Fibroblast of villous mesenchyme (primary cell): Measurements from ENCODE around the gene CRAT. TPM values are rescaled to one million over a fixed set of nuclear protein-coding genes. Genes with fewer than 3 reads are reported as not detected.
A peak's percentile ranks its signal among the peaks of the same experiment; 100 is the strongest.

Source experiments
- DNase-seq: peaks from one replicate; pipeline ENCODE4 v3.0.0-alpha.2; 2010; ENCODE audit warnings: low read depth
- H3K4me3 ChIP-seq: 2 replicates; pipeline ENCODE4 v1.5.1; 2011; ENCODE audit warnings: low read depth, mild to moderate bottlenecking, low read length
- CTCF ChIP-seq: IDR thresholded peaks from 2 replicates; pipeline ENCODE4 v1.5.1; 2012; ENCODE audit warnings: low read depth, mild to moderate bottlenecking, low read length; ENCODE audit not compliant: insufficient read depth
- total RNA-seq: library from RNA; depleted of rRNA; stranded (reverse); fragments of >200 nt; gene quantifications from 2 replicates; pipeline ENCODE4 v1.2.3, GENCODE V29; 2012

CRAT gene
- total RNA-seq, 1 donor, result 33.2 TPM

GRCh38 chr9:129142138-129142935 is 31.7 kb upstream of the CRAT start:
- peak overlapping the region; percentile 58 for H3K4me3 ChIP-seq
- no peak for TF ChIP-seq CTCF
- no peak for DNase-seq

GRCh38 chr9:129141066-129142041 is 30.8 kb upstream of the CRAT start:
- TF ChIP-seq CTCF, result no peak
- H3K4me3 ChIP-seq, result peak overlapping the region; percentile 58
- DNase-seq, result peak; percentile 97

GRCh38 chr9:129140397-129141065 is 29.9 kb upstream of the CRAT start:
- H3K4me3 ChIP-seq, result peak overlapping the region; percentile 58
- no peak for TF ChIP-seq CTCF
- peak; percentile 67 for DNase-seq

GRCh38 chr9:129139993-129140396 is 29.4 kb upstream of the CRAT start:
- no peak for TF ChIP-seq CTCF
- peak; percentile 100 for DNase-seq
- peak overlapping the region; percentile 58 for H3K4me3 ChIP-seq

- DNase-seq, result peak; percentile 88
- TF ChIP-seq CTCF, result peak; percentile 89
- H3K4me3 ChIP-seq, result peak overlapping the region; percentile 37
These were observed 28.8 kb upstream of the CRAT start for GRCh38 chr9:129139233-129139992.
